GM21619 (cell line): Measurements from ENCODE around the gene FAAP20.

Experiments
- ATAC-seq: cut with Tn5 transposase; IDR thresholded peaks from one replicate; pipeline ENCODE4 v1.9.1; 2021; ENCODE audit not compliant: unreplicated experiment

The FAAP20 gene

DNA sequence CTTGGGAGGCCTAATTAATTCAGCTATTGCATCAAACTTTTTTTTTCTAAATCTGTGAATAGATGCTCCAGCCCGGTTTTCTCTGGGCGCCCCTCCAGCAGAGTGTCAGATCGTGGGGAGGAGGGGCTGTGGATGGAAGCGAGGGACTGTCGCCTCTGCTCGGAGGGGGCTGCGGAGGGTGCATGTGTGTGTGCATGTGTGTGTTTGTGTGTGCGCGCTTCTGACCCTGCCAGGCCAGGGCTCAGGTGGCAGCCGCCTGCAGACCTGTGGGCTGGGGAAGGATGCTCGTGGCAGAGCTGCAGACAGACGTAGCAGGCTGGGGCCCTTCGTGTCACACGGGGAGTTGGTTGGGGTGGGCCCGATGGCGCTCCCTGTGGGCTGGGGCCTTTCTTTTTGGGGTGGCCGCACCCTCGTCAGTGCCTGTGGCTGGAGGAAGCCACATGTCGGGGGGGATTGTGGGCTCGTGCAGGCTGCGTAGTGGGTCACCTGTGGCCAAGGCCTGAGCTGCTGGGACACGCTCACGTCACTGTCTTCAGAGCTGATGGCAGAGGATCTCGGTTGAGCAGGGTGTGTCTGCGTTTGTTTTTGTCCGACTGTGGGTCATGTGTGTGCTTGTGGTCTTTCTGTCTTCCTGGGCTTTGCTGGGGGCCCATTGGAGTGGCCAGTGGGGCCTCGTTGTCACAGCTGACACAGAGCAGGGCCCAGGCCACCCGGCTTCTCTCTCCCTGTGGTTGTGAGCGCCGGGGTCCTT, 36.4 kb upstream of the FAAP20 start:
- ATAC-seq: no peak

DNA sequence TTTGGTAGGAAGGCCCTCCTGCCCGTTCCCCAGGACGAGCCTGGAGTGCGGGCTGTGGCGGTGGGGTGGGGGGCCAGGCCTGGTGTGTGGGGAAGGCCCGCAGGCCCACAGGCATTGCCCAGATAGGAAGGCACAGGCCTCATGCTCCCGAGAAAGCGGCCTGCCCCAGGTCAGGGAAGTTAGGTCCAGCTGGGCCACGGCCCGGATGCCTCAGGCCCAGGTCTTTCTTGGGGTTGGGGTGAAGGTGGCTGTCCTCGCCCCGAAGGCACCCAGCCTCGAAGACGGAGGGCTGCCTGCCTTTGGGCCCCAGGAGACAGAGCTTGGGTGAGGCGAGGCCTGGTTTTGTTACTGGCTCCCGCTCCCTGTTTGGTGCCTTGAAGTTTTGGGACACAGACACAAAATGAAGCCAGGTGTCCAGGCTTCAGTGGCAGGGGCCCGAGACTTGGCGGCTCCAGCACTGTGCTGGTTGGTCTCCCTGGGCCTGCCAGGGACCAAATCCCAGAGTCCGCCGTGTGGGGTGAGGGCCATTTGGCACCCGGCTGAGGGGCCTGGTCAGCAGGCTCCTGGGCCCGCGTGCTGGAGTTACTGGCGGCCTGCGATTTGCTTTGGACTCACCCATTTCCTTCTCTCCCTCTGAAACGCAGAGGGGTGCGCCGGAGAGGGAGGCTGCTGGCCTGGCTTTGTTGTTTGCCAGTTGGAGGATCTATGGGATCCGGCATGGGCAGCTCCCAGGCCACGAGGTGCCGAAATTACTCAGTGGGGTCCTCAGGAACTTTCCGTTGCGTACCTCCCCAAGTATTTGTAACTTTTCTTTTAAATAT, 35.5 kb upstream of the FAAP20 start:
- ATAC-seq: no peak

DNA sequence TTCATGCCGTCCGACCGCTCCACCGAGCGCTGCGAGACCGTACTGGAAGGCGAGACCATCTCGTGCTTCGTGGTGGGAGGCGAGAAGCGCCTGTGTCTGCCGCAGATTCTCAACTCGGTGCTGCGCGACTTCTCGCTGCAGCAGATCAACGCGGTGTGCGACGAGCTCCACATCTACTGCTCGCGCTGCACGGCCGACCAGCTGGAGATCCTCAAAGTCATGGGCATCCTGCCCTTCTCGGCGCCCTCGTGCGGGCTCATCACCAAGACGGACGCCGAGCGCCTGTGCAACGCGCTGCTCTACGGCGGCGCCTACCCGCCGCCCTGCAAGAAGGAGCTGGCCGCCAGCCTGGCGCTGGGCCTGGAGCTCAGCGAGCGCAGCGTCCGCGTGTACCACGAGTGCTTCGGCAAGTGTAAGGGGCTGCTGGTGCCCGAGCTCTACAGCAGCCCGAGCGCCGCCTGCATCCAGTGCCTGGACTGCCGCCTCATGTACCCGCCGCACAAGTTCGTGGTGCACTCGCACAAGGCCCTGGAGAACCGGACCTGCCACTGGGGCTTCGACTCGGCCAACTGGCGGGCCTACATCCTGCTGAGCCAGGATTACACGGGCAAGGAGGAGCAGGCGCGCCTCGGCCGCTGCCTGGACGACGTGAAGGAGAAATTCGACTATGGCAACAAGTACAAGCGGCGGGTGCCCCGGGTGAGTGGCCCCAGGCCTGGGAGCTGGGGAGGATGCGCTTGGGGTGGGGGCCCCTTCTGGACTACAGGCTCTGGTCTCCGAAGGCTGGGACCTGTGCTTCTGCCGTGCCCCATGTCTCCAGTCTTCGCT, 34.7 kb upstream of the FAAP20 start:
- no peak for ATAC-seq

DNA sequence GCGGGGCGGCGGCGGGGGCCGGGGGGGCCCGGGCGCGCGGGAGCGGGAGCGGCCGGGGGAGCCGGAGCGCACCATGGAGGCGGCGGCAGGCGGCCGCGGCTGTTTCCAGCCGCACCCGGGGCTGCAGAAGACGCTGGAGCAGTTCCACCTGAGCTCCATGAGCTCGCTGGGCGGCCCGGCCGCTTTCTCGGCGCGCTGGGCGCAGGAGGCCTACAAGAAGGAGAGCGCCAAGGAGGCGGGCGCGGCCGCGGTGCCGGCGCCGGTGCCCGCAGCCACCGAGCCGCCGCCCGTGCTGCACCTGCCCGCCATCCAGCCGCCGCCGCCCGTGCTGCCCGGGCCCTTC, 34.1 kb upstream of the FAAP20 start:
- ATAC-seq: no peak

DNA sequence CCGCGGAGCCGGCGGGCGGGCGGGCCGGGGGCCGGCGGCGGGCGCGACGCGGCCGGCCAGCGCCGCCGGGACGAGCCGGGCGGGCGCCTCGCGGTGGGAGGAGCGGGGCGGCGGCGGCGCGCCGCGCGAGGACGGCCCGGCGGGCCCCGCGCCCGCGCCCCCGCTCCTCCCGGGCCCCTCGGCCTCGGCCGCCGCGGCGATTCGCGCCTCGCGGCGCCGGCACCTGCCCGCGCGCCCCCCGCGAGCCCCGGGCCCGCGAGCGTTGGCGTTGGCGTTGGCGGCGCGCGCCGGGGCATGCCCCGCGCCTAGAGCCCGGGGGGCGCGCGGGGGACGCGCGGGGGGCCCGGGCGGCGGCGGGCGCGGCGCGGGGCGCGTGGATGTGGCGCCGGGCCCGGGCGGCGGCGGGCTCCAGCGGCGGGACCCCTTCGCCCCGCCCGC, 33.6 kb upstream of the FAAP20 start, which contains the start of gene SKI:
SKI (plus strand) TSS at position 163 of the 438 bp plus-strand sequence. CDS start 448 bp downstream, outside the sequence.
- ATAC-seq: no peak

DNA sequence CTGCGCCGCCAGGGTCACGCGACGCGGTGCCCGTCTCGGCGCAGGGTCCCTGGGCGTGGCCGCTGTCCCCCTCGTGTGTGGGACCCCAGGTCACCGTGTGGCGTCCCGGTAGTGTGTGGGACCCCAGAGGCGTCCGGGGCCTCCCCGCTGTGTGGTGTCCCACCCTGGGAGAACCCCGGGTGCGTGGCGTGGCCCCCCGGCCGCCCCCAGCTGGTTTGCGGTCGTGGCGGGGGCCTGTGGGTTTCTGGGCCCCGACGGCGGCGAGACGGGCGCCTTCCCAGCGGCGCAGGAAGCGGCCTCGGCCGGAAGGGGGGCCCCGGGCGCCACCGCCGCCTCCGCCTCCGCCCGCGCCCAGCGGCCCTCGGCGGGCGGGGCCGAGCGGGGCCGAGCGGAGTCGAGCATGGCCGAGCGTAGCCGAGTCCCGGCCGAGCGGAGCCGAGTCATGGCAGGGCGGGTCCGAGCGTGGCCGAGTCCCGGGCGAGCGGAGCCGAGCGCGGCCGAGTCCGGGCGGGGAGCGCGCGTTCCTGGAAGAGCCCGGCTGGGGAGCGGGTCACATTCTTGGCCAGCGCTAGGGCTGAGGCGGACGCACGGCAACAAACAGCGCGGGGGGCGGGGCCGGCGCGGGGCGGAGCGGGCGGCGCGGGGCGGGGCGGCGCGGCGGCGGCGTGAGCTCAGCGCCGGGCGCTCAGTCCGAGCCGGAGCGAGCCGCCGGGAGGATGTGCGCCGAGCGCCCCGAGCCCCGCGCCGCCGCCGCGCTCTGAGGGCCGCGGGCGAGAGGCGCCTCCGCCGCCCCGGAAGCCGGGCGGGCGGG, 33.0 kb upstream of the FAAP20 start:
- peak; percentile 82 for ATAC-seq

DNA sequence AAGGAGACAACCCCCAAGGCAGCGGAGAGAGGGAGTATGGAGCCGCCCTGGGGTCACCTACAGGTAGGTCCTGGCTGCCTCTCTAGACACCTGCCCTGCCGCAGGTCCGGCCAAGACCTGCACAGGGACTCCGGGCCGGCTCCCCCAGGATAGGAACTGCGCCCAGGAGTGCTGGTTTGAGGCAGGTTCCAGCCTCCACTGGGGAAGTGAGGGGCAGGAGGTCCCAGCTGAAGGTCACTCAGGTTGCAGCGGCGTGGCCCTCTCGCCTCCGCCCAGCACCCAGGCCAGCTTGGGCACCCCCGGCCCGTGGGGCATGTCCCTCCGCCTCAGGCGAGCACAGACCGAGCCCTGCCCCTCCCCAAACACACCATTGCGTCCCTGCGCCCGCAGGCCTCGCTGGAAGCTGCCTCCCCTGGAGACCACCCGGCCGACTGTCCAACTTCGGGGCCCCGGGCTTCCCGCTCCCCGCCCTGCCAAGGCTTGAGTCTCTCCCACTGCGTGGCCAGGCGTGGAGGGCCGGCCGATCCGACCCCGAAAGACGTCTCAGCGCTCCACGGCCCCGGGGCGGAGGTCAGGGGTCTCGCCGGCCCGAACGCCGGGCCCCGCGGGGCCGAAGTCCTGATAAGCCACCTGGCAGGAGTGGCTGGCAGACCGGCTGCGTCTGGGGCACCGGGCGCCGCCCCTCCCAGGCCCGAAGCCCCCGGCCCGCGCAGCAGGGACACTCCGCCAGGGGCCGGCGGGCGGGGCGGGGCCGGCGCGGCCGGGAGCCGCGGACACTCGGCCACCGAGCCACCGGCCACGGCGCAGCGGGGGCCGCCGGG, 32.2 kb upstream of the FAAP20 start:
- peak; percentile 2 for ATAC-seq

DNA sequence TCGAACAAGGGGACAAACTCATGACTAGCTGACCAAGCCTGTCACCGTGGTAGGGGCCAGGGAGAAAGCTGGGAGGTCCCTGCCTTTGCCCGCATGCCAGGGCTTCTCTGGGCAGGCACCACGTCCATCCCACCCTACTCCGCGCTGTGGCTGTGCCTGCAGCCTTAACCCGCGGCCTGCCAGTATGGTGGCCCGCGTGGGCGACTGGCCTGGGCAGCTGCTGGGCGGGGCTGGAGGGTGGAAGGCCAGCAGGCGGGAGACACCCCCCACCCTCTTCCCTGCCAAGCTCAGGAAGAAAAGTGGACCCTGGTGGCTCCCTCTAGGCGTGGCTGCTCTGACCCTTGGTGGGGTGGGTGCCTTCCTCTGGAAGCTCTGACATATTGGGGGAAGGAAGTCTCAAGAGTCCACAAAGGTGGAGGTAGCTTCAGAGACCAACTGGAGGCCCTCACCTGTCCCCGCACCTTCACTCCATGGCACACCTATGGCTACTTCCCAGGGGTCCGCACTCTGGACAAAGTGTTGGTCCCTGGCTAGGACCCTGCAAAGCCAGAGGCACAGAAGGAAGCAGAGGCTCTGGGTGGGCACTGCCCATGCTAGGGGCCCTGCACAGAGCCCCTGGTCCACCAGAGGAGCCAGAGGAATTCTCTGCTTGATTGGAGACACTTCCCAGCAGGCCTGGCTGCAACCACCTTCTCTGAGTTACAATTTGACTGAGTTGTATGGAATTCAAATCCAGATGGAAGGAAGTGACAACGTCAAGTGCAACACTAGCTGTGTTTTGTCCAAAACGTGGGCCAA, 30.3 kb upstream of the FAAP20 start:
- ATAC-seq: no peak

DNA sequence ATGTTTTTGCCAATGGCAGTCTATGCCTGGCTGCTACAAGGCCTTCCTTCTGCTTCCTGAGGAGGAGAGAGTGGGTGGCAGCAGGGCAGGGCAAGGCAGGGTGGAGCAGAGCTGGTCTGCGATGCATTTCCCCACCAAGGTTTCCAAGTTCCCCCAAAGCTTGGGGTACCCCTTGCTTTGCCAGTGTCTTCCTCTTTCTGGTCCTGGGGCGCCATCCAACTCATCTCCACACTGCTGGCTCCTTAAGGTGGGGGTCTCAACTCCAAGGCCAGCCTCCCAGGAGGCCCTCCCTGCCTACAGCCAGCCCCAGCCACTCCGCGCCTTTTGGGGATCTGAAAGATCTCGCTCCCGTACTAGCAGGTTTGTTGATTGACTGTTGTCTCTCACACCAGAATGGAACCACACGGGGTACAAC, 29.6 kb upstream of the FAAP20 start:
- ATAC-seq: no peak

DNA sequence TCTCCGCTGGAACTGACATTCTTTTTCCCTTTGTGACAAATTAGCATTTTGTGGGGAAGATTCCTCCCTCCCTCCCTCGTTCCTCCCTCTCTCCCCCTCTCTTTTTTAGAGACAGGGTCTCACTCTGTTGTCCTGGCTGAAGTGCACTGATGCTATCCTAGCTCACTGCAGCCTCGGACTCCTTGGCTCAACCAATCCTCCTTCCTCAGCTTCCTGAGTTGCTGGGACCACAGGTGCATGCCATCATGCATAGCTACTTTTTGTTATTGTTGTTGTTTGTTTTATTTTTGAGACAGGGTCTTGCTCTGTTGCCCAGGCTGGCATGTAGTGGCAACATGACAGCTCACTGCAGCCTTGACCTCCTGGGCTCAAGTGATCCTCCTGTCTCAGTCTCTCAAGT, 26.7 kb upstream of the FAAP20 start:
- no peak for ATAC-seq

DNA sequence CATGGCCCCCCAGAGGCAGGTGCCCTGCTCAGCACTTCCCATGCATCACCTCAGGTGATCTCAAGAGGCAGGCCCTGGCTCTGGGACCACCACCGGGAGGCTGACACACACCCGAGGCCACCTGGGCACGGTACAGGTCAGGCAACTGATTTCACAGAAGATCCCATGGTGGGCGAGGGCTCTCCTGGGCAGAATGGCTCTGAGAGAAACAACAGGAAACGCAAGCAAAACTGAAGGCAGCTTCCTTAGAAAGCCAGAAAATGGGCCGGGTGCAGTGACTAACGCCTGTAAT, 22.1 kb upstream of the FAAP20 start:
- ATAC-seq: no peak

DNA sequence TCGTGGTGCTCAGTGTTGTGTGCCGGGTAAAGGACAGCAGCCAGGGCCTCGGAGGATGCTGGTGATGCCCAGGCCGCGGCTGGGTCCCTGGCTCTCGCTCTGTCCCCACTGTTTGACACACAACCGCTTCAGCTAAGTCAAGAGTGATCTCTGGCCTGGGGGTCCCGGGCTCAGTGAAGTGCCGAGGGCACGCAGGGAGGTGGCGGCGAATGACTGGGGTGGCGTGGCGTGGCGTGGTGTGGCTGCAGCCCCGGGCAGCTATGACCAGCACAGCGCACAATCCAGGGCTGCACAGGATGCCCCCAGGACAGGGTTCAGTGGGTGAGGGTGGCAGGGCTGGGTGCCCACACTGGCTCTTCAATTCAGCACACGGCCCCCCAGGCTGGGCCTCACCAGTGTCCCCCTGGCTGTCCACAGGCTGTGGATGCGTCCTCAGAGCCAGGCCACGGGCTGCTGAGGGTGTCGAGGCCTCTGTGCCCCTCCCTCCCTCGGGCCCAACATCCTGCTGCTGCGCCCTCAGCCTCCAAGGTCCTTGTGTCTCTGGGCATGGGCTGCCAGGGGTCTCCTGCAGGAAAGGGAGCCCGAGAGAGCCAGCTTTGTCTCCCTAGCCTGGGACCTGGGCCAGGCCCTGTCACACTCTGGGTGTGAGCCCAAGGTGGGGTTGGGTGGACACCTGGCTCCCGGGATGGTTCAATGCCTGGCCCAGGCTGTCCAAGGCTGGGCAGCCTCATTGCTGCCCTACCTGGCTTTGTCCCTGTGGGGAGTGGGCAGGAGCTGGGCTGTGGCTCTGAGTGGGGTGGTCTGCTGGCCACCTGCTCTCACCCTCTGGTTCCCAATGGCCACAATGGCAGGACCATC, 21.6 kb upstream of the FAAP20 start:
- ATAC-seq: no peak

DNA sequence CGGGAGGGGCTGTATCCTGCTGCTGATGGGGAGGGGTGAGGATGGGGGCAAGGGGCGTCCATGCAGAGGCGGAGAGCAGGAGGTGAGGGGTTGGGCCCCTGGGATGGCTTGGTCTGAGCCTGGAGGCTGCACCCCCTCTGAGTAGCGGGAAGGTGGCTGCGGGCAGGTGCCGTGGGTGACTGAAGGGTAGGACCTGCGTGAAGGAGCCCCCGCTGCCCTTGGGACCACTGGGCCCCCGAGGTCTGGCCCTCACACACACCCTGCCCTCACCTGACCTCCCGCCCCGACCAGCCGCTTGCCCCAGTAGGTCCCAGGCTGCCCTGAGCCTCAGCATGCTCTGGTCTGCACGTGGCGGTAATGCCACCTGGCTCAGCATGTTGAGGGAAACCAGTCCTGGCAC, 20.8 kb upstream of the FAAP20 start:
- ATAC-seq: no peak

DNA sequence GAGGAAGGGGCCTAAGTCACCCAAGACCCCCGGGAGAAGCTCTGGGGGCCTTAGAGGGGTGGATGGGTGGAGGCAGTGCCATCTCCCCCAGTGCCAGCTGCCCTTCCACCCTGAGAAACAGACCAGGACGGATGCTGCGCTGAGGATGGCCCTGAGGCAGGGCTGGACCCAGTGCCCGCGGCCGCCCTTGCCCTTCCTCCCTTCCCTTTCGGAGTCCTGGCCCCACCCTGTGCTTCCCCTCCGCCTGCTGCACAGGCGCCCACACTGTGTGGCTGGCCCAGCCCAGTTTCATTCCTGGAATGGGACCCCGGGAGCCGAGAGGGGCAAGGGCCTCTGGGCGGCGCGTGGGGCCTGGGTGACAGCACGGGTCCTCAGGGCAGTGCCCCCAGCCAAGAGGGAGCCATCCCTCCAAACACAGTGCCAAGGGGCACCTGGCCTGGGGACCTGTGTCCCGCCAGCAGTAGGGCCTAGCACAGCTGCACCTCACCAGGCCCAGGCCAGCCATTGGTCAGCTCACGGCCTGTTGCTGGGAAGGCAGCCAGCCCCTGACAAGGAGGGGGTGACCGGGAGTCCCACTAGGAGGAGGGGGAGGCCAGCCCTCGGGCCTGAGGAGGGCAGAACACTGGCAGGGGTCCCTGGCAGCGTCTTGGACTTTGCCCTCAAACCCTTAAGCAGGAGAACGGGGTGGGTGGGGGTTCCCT, 20.1 kb upstream of the FAAP20 start:
- ATAC-seq: no peak

DNA sequence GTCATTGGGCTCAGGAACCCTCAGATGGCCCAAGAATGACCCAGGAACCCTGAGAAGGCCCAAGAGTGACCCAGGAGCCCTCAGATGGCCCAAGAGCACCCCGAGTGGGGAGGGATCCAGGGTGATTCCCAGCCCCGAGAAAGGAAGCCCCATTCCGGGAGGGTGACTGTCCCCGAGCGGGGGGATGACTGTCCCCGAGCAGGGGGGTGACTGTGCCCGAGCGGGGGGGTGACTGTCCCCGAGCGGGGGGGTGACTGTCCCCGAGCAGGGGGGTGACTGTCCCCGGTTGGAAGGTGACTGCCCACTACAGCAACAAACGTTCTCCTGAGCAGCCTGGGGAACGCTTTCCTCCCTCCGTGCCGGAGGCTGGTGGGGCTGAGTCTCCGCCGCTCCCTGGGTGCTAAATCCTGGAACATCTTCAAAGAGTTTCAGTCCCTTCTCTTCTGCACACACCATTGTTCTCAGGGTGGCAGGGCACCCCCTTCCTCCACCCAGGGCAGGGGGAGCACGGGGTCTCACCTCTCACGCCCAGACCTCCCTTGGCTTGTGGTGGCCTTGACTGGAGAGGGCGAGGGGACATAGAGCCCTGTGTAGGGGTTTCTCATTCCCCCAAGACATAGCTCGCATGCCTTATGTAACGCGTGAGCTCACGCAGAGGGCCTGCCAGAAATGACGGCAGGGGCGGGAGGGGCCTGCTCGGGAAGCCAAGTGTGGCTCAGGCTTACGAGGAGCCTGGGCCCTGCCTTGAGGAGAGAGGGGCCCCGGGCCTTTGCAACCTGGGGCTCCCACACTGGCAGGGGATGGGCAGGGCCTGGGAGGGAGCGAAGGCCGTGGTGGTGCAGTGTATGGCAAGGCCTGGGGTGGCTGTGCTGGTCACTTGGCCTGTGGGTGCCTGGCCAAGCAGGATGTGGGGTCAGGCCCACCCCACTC, 19.3 kb upstream of the FAAP20 start:
- ATAC-seq: no peak
